ENCODE data around the gene POLR3G. TPM values are rescaled to one million over a fixed set of nuclear protein-coding genes. Genes with fewer than 3 reads are reported as not detected.
A peak's percentile ranks its signal among the peaks of the same experiment; 100 is the strongest.

POLR3G gene
- polyA plus RNA-seq, 1 donor, result 2.7 TPM

DNA sequence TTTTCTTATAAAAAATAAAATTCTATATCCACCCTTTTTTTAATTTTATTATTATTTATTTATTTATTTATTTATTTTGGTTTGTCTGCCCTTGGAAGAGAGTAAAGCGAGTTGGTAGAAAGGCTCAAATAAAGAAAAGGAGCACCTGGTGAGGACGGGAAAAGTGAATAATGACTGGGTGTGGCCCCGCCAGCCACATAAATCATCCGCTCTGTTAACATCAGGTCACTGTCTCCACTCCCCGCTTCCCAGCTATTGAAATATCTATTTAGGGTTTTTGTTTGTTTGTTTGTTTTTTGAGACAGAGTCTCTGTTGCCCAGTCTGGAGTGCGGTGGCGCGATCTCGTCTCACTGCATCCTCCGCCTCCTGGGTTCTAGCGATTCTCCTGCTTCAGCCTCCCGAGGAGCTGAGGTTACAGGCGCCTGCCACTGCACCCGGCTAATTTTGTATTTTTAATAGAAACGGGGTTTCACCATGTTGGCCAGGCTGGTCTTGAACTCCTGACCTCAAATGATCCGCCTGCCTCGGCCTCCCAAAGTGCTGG, 844 bp downstream of the POLR3G start:
- peak in 1 of 2 donors; percentile 6 for DNase-seq

DNA sequence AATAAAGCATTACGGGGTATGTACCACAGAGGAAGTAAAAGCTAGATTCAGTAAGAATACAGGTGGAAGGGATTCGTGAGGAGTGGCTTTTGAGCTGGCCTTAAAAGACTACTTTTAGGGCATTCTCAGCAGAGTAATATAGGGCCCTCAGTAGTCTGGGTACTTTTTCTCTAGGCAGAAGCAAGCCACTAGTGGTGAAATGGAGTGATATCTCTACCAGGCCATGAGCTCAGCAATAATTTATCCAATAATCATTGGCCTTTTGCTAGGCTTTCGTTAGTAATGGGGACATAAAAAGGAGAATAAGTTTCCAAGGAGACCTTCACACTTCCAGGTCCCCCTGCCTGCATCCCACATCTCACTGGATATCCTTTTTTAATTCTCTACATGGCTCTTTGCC, 1.7 kb downstream of the POLR3G start:
- Histone ChIP-seq H3K27me3 (ENCODE audit: control insufficient read depth, insufficient read depth, low read length) (no peaks in the 10 kb centered on the region), H3K27ac (ENCODE audit: low read length) (no peak overlapping the region), H3K4me1 (ENCODE audit: control insufficient read depth, insufficient read depth, low read length) (no peaks in the 10 kb centered on the region), H3K36me3 (ENCODE audit: control insufficient read depth, insufficient read depth, low read length) (no peaks in the 10 kb centered on the region), H3K9me3 (ENCODE audit: control insufficient read depth, low read depth, low read length) (no peaks in the 10 kb centered on the region), H3K4me3 (ENCODE audit: low read length) (no peak overlapping the region)
- no peak for DNase-seq
- WGBS (ENCODE audit: insufficient coverage, low lambda C conversion rate), result 80% methylated on average over 1 of the region's 3 CpGs

More for the DNA sequence above, 844 bp downstream of the POLR3G start:
- peak overlapping the region; percentile 60 for H3K4me3 ChIP-seq (ENCODE audit: low read length)
- H3K36me3 ChIP-seq (ENCODE audit: control insufficient read depth, insufficient read depth, low read length), result no peaks in the 10 kb centered on the region
- H3K9me3 ChIP-seq (ENCODE audit: control insufficient read depth, low read depth, low read length), result no peaks in the 10 kb centered on the region
- H3K27ac ChIP-seq (ENCODE audit: low read length), result no peak overlapping the region
- no peaks in the 10 kb centered on the region for H3K4me1 ChIP-seq (ENCODE audit: control insufficient read depth, insufficient read depth, low read length)
- WGBS (ENCODE audit: insufficient coverage, low lambda C conversion rate), result no CpG with 5 or more reads among the region's 17 CpGs
- no peaks in the 10 kb centered on the region for H3K27me3 ChIP-seq (ENCODE audit: control insufficient read depth, insufficient read depth, low read length)

DNA sequence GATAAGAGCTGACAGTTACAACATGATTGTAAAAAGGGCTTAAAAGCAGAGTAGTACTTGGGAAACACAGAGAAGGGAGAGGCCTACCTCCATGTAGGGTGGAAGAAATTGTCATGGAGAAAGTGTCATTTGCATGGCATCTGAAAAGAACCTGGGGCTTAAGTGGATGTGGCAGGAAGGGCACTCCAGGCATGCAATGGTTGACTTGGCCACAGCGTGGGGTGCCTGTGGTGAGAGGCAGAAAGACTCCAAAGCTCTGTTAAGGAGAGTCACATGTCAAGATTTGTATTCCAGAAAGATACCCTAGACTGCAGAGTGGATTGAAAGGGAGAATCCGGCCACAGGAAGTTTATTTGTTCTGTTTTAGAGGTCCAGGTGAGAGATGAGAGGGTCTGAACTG, 2.4 kb downstream of the POLR3G start:
- no peak for DNase-seq
- no peaks in the 10 kb centered on the region for H3K9me3 ChIP-seq (ENCODE audit: control insufficient read depth, low read depth, low read length)
- H3K4me1 ChIP-seq (ENCODE audit: control insufficient read depth, insufficient read depth, low read length), result no peaks in the 10 kb centered on the region
- H3K27ac ChIP-seq (ENCODE audit: low read length), result no peak overlapping the region
- WGBS (ENCODE audit: insufficient coverage, low lambda C conversion rate), result no CpG with 5 or more reads among the region's 2 CpGs
- no peaks in the 10 kb centered on the region for H3K36me3 ChIP-seq (ENCODE audit: control insufficient read depth, insufficient read depth, low read length)
- no peak overlapping the region for H3K4me3 ChIP-seq (ENCODE audit: low read length)
- no peaks in the 10 kb centered on the region for H3K27me3 ChIP-seq (ENCODE audit: control insufficient read depth, insufficient read depth, low read length)

DNA sequence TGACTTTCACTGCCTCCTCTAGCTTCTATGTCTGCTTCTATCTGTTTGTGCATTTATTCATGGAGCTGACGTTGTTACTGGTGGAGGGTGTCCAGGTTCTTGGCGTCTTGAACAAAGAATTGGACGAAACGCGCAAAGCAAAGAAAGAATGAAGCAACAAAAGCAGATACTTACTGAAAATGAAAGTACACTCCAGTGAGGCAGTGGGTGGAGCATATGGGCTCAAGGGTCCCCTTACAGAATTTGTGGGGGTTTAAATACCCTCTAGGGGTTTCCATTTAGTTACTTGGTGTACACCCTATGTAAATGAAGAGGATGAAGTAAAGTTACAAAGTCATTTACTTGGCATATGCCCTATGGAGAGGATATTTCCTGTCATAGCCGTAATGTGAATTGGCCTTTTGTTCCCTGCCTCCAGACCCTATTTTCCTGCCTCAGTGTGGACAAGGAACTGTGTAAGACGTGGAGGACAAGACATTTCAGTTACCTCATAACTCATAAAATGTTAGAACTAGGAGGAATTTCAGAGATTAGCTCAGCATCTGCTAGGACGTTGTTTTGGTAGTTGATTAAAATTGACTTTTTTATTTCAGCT, 3.1 kb downstream of the POLR3G start:
- no peak overlapping the region for H3K27ac ChIP-seq (ENCODE audit: low read length)
- DNase-seq, result no peak
- H3K9me3 ChIP-seq (ENCODE audit: control insufficient read depth, low read depth, low read length), result no peaks in the 10 kb centered on the region
- H3K36me3 ChIP-seq (ENCODE audit: control insufficient read depth, insufficient read depth, low read length), result no peaks in the 10 kb centered on the region
- WGBS (ENCODE audit: insufficient coverage, low lambda C conversion rate), result 82% methylated on average over 5 of the region's 8 CpGs
- H3K4me1 ChIP-seq (ENCODE audit: control insufficient read depth, insufficient read depth, low read length), result no peaks in the 10 kb centered on the region
- no peak overlapping the region for H3K4me3 ChIP-seq (ENCODE audit: low read length)
- no peaks in the 10 kb centered on the region for H3K27me3 ChIP-seq (ENCODE audit: control insufficient read depth, insufficient read depth, low read length)

DNA sequence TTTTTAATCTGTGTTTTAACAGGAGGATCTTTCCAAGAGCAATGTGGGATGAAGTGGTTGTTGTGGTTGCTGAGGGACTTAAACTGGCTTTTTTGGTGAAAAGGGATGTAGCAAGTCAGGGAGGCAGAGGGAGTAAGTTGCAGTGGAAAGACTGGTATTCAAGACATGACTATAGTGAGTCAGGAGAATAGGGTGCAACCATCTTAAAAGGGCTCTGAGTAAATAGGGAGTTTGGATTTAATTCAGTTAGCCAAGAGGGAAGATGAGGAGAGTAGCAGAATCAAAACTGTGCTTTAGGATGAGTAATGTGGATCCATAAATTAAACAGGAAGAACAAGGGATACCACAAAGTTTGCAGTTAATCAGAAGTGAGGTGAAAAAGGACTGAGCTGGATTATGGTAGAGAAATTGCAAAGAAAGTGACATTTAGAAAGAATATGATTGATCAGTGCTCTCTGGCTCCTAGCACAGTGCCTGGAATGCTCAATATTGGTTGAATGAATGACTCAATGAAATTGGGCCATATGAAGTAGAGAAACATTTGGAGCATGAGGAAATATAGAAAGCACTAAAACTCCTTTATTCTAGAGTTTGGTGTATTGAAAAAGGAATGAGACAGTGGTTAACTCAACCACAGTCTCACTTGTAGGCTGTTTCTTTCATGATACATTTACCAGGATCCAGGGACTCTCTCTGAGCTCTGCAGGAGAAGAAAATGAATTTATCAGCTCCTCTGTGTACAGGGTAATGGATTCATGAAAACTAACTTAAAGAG, 5.1 kb downstream of the POLR3G start:
- Histone ChIP-seq H3K9me3 (ENCODE audit: control insufficient read depth, low read depth, low read length) (no peaks in the 10 kb centered on the region), H3K27ac (ENCODE audit: low read length) (no peak overlapping the region), H3K4me1 (ENCODE audit: control insufficient read depth, insufficient read depth, low read length) (no peaks in the 10 kb centered on the region), H3K36me3 (ENCODE audit: control insufficient read depth, insufficient read depth, low read length) (no peaks in the 10 kb centered on the region), H3K27me3 (ENCODE audit: control insufficient read depth, insufficient read depth, low read length) (no peaks in the 10 kb centered on the region), H3K4me3 (ENCODE audit: low read length) (no peak overlapping the region)
- DNase-seq, result no peak

DNA sequence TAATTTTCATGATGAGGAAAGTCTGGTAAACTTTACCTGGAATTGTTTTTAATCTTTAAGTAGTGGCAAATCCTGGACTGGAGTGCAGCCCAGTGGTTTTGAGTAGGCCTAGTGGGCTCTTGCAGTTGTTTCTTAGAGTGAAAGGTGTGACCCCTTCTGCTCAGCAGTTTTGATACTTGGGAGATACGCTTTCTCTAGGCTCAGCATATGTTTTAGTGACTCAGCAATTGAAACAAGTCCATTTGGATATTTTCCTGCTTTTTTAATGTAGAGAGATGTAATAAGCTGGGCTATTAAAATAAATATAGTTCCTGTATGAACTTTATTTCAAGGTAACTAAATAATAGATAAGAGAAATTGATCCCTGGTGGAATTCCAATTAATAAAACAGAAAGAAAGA, 6.0 kb downstream of the POLR3G start:
- H3K36me3 ChIP-seq (ENCODE audit: control insufficient read depth, insufficient read depth, low read length), result no peaks in the 10 kb centered on the region
- no peak overlapping the region for H3K27ac ChIP-seq (ENCODE audit: low read length)
- H3K27me3 ChIP-seq (ENCODE audit: control insufficient read depth, insufficient read depth, low read length), result no peaks in the 10 kb centered on the region
- no CpG with 5 or more reads among the region's 1 CpG for WGBS (ENCODE audit: insufficient coverage, low lambda C conversion rate)
- H3K9me3 ChIP-seq (ENCODE audit: control insufficient read depth, low read depth, low read length), result no peaks in the 10 kb centered on the region
- DNase-seq, result no peak
- no peak overlapping the region for H3K4me3 ChIP-seq (ENCODE audit: low read length)
- no peaks in the 10 kb centered on the region for H3K4me1 ChIP-seq (ENCODE audit: control insufficient read depth, insufficient read depth, low read length)

DNA sequence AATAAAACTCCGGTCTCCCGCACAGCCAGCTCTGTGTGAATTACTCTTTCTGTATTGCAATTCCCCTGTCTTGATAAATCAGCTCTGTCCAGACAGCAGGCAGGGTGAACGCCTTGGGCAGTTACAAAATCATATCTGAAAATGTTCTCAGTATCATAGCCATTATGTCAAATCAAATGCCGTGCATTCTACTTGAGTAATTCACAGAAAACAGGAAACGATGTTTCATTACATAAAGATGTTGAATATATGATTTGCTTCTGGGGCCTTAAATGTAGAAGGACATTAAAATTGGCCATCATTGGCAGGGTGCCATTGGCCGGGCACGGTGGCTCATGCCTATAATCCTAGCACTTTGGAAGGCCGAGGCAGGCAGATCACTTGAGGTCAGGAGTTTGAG, 8.5 kb downstream of the POLR3G start:
- no peaks in the 10 kb centered on the region for H3K36me3 ChIP-seq (ENCODE audit: control insufficient read depth, insufficient read depth, low read length)
- H3K4me3 ChIP-seq (ENCODE audit: low read length), result no peak overlapping the region
- no peaks in the 10 kb centered on the region for H3K27me3 ChIP-seq (ENCODE audit: control insufficient read depth, insufficient read depth, low read length)
- WGBS (ENCODE audit: insufficient coverage, low lambda C conversion rate), result 100% methylated on average over 2 of the region's 8 CpGs
- no peak overlapping the region for H3K27ac ChIP-seq (ENCODE audit: low read length)
- no peak for DNase-seq
- no peaks in the 10 kb centered on the region for H3K4me1 ChIP-seq (ENCODE audit: control insufficient read depth, insufficient read depth, low read length)
- H3K9me3 ChIP-seq (ENCODE audit: control insufficient read depth, low read depth, low read length), result no peaks in the 10 kb centered on the region

DNA sequence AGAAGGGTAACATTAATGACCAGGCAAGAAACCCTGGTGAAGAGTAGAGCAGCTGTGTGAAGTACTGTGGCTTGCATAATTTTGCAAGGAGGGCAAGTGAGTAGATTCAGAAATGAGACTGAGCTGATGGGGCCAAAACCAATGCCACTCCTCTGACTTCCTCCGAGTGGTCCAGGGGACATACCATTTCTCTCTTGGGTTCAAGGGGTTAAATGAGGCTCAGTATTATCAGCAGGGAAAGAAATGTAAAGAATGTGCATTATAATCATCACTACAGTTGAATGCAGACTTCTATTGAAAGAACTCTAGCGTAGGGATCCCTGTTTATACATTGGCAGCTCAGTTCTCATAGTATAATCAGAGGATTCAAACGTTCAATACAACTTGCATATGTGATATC, 9.9 kb downstream of the POLR3G start:
- Histone ChIP-seq H3K36me3 (ENCODE audit: control insufficient read depth, insufficient read depth, low read length) (no peaks in the 10 kb centered on the region), H3K9me3 (ENCODE audit: control insufficient read depth, low read depth, low read length) (no peaks in the 10 kb centered on the region), H3K27me3 (ENCODE audit: control insufficient read depth, insufficient read depth, low read length) (no peaks in the 10 kb centered on the region), H3K4me3 (ENCODE audit: low read length) (no peak overlapping the region), H3K4me1 (ENCODE audit: control insufficient read depth, insufficient read depth, low read length) (no peaks in the 10 kb centered on the region), H3K27ac (ENCODE audit: low read length) (no peak overlapping the region)
- 50% methylated on average over 1 of the region's 3 CpGs for WGBS (ENCODE audit: insufficient coverage, low lambda C conversion rate)
- DNase-seq, result no peak

DNA sequence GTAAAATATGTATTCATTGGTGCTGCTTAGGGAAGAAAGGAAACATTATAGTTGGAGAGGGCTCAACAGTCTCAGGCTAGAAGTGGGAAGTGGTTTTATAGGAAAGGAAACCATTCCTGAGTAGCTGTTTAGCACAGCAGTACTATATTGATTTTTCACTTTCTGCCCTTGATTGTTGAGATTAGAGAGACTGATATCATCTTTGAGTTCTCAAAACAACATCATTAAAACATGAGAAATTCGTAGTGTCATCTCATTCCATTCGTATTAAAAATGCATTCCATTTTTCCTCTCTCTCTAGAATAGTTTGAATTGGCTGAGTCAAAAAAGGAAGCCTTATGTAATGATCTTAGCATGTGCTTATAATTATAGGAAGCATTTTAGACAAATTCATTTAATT, 14.1 kb downstream of the POLR3G start:
- WGBS (ENCODE audit: insufficient coverage, low lambda C conversion rate), result no CpG with 5 or more reads among the region's 2 CpGs
- Histone ChIP-seq H3K9me3 (ENCODE audit: control insufficient read depth, low read depth, low read length) (no peaks in the 10 kb centered on the region), H3K36me3 (ENCODE audit: control insufficient read depth, insufficient read depth, low read length) (no peaks in the 10 kb centered on the region), H3K4me1 (ENCODE audit: control insufficient read depth, insufficient read depth, low read length) (no peaks in the 10 kb centered on the region), H3K27ac (ENCODE audit: low read length) (no peak overlapping the region), H3K4me3 (ENCODE audit: low read length) (no peak overlapping the region), H3K27me3 (ENCODE audit: control insufficient read depth, insufficient read depth, low read length) (no peaks in the 10 kb centered on the region)
- DNase-seq, result no peak

DNA sequence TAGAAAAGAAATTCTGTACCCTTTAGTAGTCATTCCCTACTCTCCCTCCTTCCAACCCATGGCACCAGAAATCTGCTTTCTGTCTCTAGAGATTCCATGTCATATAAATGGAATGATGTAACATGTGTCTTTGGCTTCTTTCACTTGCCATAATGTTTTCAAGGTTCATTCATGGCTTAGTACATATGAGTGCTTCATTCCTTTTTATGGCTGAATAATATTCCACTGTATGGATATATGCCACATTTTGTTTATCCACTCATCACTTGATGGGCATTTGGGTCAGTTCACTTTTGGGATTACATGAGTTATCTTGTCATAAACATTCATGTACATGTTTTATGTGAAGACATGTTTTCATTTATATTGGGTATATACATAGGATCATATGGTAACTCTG, 19.4 kb downstream of the POLR3G start:
- no peaks in the 10 kb centered on the region for H3K9me3 ChIP-seq (ENCODE audit: control insufficient read depth, low read depth, low read length)
- H3K36me3 ChIP-seq (ENCODE audit: control insufficient read depth, insufficient read depth, low read length), result no peaks in the 10 kb centered on the region
- no peaks in the 10 kb centered on the region for H3K27me3 ChIP-seq (ENCODE audit: control insufficient read depth, insufficient read depth, low read length)
- H3K4me1 ChIP-seq (ENCODE audit: control insufficient read depth, insufficient read depth, low read length), result no peaks in the 10 kb centered on the region
- H3K4me3 ChIP-seq (ENCODE audit: low read length), result no peak overlapping the region
- no peak for DNase-seq
- no peak overlapping the region for H3K27ac ChIP-seq (ENCODE audit: low read length)

DNA sequence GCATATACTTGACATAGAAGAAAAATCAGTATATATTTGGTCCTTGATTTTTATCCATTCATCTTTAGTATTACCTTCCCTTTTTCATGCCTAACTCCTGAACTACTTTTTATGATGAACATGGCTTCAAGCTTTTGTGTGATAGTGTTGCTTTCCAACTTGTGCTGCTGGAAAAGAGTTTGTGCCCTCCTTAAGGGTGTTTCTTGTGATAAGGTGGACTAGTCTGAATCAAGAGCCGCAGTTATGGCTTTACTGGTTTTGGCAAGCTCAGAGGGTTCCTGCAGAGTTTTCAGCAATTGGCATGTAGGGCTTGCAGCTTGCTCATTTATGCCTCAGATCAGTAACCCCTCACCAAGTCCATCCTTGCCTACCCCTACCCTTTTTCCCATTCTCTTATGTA, 20.5 kb downstream of the POLR3G start:
- Histone ChIP-seq H3K27ac (ENCODE audit: low read length) (no peak overlapping the region), H3K27me3 (ENCODE audit: control insufficient read depth, insufficient read depth, low read length) (no peaks in the 10 kb centered on the region), H3K36me3 (ENCODE audit: control insufficient read depth, insufficient read depth, low read length) (no peaks in the 10 kb centered on the region), H3K4me3 (ENCODE audit: low read length) (no peak overlapping the region), H3K4me1 (ENCODE audit: control insufficient read depth, insufficient read depth, low read length) (no peaks in the 10 kb centered on the region), H3K9me3 (ENCODE audit: control insufficient read depth, low read depth, low read length) (no peaks in the 10 kb centered on the region)
- no peak for DNase-seq
- WGBS (ENCODE audit: insufficient coverage, low lambda C conversion rate), result no CpG with 5 or more reads among the region's 1 CpG

All from large intestine (tissue), 3 donors.